Rectal smooth muscle tissue (tissue), 1 donor: Measurements from ENCODE around the gene P2RY13.

ENCODE experiments used
- H3K27ac ChIP-seq: one replicate; pipeline ENCODE4 v1.7.0; 2013; ENCODE audit warnings: low read depth, low read length, inconsistent platforms
- H3K27me3 ChIP-seq: one replicate; pipeline ENCODE4 v1.7.0; 2013; ENCODE audit warnings: low read length; ENCODE audit not compliant: control insufficient read depth, insufficient read depth
- H3K36me3 ChIP-seq: one replicate; pipeline ENCODE4 v1.7.0; 2013; ENCODE audit warnings: low read length; ENCODE audit not compliant: control insufficient read depth, insufficient read depth
- H3K4me1 ChIP-seq: one replicate; pipeline ENCODE4 v1.7.0; 2013; ENCODE audit warnings: low read length; ENCODE audit not compliant: control insufficient read depth, insufficient read depth
- H3K4me3 ChIP-seq: one replicate; pipeline ENCODE4 v1.7.0; 2013; ENCODE audit warnings: low read length
- H3K9ac ChIP-seq: one replicate; pipeline ENCODE4 v1.7.0; 2013; ENCODE audit warnings: low read length

Gene P2RY13

DNA sequence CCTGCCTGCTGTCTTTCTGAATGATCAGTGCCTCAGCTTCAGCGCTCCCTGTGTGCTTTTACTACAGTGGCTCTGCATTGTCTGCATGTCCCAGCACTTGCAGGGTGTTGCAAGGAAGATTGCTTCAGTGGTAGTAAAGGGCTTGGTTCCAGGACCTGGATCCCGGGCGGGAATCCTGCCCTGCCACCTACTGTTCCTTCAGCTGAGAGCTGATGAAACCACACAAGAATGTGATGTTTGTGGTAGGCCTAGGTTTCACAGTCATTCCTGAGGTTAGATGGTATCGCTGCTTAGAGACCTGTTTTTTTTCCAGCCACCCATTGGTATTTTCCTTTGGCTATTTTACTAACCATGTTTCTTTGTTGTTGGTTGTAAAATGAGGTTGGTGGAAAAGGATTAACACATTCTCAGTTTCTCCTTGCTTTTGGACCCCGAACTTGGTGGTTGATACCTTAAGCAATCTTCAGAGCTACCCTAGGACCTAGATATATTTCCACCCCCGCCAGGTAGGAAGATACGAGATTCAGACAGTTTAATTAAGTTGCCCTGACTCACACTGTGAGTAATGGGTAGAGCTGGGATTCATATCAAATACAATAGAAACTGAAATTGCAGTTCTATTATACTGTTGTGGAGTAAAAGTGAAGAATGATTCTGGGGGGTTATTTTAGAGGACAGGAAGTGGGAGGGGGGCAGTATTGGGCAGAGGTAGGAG is 24.1 kb downstream of the P2RY13 start:
- Histone ChIP-seq H3K27me3 (no peaks in the 10 kb centered on the region), H3K36me3 (no peaks in the 10 kb centered on the region), H3K27ac (no peak overlapping the region), H3K4me1 (no peaks in the 10 kb centered on the region), H3K4me3 (no peak overlapping the region), H3K9ac (no peak overlapping the region)

DNA sequence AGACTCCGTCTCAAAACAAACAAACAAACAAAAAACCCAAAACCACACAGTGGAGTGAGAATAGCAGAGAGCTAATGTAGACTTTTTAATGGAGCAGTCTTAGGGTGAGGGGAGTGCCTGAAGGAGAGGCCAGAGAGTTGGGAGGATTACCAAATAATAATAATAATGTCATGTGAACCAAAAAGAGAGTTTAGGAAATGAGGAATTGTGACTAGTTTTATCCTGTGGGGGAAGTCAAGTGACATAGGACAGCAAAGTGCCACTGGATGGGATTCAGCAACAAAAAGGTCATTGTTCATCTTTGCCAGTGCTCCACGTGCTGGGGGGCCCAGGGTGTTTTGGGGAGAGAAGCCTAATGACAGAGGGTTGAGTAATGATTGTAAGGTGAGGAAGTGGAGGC is 25.6 kb downstream of the P2RY13 start:
- H3K4me1 ChIP-seq = no peaks in the 10 kb centered on the region
- H3K4me3 ChIP-seq = no peak overlapping the region
- H3K9ac ChIP-seq = no peak overlapping the region
- no peaks in the 10 kb centered on the region for H3K36me3 ChIP-seq
- H3K27me3 ChIP-seq = no peaks in the 10 kb centered on the region
- H3K27ac ChIP-seq = no peak overlapping the region

DNA sequence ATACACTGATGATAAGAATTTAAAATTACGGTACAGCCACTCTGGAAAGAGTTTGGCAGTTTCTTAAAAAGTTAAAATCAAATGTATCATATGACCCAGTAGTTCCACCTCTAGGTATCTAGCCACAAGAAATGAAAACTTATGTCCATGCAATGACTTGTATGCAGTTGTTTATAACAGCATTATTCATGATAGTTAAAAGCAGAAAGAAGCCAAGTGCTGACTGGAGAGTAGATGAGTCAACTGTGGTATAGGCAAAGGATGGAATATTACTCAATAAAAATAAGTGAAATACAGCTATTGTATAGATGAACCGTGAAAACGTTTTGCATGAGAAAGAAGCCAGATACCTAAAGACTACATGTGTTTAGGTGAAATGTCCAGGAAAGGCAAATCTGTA is 27.6 kb downstream of the P2RY13 start:
- H3K36me3 ChIP-seq = no peaks in the 10 kb centered on the region
- no peak overlapping the region for H3K4me3 ChIP-seq
- no peaks in the 10 kb centered on the region for H3K27me3 ChIP-seq
- no peaks in the 10 kb centered on the region for H3K4me1 ChIP-seq
- H3K27ac ChIP-seq = no peak overlapping the region
- no peak overlapping the region for H3K9ac ChIP-seq

DNA sequence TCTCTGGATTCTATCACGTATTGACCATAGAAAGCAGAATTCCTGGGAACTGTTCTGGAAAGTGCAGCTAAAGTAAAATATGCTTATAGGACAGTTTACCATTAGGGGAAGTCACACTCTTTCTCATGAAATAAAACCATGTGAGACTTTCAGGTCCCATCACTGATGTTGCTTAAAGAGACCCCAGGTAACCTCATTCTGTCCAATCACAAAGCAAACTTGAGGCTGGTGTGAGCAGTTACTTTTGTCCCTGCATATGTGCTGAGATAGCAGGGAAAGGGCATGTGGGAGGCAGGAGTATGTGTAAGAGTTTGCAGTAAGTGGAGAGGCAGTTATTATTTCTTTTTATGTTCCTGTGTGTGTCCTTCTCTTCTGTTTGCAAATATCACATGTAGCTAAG is 28.8 kb downstream of the P2RY13 start:
- Histone ChIP-seq H3K4me3 (no peak overlapping the region), H3K27ac (no peak overlapping the region), H3K4me1 (no peaks in the 10 kb centered on the region), H3K9ac (no peak overlapping the region), H3K36me3 (no peaks in the 10 kb centered on the region), H3K27me3 (no peaks in the 10 kb centered on the region)

DNA sequence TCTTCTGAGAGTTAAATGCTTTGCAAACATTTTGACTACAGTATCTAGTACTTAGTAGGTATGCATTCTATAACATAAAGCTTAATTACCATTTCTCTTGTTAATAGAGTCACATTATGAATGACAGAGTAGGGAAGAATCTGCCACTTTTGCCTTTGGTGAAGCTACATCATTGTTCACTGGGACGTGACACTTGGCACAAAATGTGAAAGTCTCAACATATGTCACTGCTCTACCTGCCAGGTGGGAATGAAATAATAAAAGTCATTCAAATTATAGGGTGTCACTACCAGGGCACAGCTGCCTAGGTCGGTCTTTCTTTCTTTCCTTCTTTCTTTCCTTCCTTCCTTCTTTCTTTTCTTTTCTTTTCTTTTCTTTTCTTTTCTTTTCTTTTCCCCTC is 30.3 kb downstream of the P2RY13 start:
- Histone ChIP-seq H3K9ac (no peak overlapping the region), H3K27me3 (no peaks in the 10 kb centered on the region), H3K27ac (no peak overlapping the region), H3K36me3 (no peaks in the 10 kb centered on the region), H3K4me3 (no peak overlapping the region), H3K4me1 (no peaks in the 10 kb centered on the region)

DNA sequence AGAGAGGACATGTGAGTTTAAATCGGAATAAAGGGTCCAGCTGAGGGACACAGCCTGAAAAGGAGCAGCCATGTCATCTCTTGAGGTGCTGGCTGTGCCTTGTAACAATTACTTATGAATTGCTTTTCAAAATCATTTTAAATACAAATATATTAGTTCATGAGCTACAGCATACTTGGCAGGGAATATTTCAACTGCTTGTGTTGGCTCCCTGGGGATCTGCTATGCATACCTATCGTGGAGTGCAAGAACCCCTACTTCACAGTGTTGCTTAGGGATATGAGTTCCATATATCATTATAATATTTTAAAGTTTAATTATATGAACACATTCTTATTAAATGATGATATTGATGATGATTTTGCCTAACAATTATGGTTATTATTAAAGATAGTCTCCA is 31.9 kb downstream of the P2RY13 start:
- Histone ChIP-seq H3K27me3 (no peaks in the 10 kb centered on the region), H3K9ac (no peak overlapping the region), H3K4me1 (no peaks in the 10 kb centered on the region), H3K4me3 (no peak overlapping the region), H3K36me3 (no peaks in the 10 kb centered on the region), H3K27ac (no peak overlapping the region)

DNA sequence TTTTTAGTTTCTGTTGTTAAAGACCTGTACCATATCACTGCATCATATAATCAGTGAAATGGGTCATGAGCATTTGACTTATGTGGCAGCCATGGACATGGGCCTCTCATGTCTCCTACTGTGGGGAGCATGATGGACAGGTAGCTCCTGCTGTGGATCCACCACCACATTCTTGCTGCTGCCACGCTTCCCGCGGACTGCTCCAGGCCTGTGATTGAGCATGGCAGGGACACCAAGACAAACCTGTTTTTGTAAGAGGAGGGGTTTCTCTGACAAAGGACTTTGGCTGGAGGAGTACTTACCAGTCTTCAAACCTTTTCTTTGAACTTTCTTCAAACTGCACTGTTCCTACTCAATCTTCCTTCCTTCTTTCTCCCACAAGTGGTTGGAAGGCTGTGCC is 33.1 kb downstream of the P2RY13 start:
- no peaks in the 10 kb centered on the region for H3K36me3 ChIP-seq
- H3K4me1 ChIP-seq = no peaks in the 10 kb centered on the region
- no peak overlapping the region for H3K9ac ChIP-seq
- H3K27me3 ChIP-seq = no peaks in the 10 kb centered on the region
- no peak overlapping the region for H3K4me3 ChIP-seq
- no peak overlapping the region for H3K27ac ChIP-seq

DNA sequence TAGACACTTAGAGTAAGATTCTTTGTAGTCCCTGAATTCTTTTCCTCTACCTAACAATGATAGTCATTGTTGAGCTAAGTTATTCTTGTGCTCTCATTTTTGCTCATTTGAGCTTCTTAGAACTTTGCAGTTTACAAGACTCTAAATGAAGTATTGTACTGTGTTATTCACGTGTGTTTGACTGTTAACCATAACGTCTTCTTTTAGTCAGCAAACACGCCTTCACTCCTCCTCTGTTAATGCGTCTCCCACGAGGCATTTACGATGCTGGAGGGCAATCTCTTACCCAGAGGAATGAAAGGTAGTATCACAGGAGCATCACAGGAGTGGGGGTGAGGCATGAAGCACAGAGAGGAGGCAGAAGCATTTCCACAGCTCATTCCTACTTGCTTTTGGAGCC is 36.2 kb downstream of the P2RY13 start:
- no peak overlapping the region for H3K27ac ChIP-seq
- H3K4me3 ChIP-seq = no peak overlapping the region
- no peaks in the 10 kb centered on the region for H3K27me3 ChIP-seq
- no peaks in the 10 kb centered on the region for H3K36me3 ChIP-seq
- H3K4me1 ChIP-seq = no peaks in the 10 kb centered on the region
- H3K9ac ChIP-seq = no peak overlapping the region

DNA sequence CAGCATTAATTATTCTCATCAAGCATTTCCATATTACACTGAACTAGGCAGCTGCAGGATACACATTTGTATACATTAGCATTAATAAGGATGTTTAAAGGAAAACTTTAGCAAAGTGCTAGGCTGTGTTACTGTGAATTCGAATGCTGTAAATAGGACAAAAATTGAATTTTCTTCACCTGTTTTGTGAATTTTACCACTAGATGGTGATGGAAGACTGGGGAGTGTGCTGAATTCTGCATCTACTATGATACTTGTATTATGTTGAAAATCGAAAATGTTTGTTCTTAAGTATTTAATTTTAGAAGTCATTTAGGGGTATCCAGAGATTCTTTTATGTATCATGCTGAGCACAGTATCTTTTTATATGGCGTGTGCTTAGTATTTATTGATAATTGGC is 38.7 kb downstream of the P2RY13 start:
- no peak overlapping the region for H3K4me3 ChIP-seq
- H3K4me1 ChIP-seq = no peaks in the 10 kb centered on the region
- no peak overlapping the region for H3K9ac ChIP-seq
- no peaks in the 10 kb centered on the region for H3K27me3 ChIP-seq
- H3K36me3 ChIP-seq = no peaks in the 10 kb centered on the region
- H3K27ac ChIP-seq = no peak overlapping the region

DNA sequence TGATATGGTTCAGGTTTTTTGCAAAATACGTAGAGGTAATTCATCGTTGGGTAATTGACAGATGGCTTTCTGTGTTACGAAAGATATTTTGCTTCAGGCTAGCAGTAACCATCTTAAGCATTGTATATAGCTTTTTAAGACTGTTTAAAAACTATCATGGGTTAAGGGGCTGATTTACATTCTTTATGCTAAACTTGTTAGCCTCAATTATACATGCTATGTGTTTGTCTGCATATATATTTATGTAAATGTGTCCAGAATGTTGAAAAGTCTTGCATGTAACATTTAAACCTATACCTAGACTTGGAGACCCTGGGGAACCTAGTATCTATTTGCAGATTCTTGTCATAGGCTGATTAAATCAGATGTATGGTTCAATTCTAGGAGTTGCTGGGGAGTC is 39.9 kb downstream of the P2RY13 start:
- Histone ChIP-seq H3K27me3 (no peaks in the 10 kb centered on the region), H3K27ac (no peak overlapping the region), H3K4me1 (no peaks in the 10 kb centered on the region), H3K9ac (no peak overlapping the region), H3K4me3 (no peak overlapping the region), H3K36me3 (no peaks in the 10 kb centered on the region)

DNA sequence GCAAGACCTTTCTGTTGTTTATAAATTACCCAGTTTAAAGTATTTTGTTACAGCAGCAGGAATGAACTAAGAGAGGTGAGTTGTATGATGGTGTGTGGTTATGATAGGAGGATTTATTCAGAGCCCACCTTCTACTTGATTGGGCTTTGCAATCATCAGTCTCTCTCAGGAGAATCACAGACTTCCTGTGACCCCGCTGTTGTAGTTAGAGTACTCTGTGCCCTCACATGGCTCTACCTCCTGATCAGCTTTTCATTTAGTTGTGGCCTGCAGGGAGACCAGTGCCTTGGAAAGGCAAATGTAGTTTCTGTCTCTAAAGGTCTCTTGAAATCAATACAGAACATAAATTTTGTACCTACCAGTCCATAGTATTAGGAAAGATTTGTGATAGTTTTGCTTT is 43.4 kb downstream of the P2RY13 start:
- Histone ChIP-seq H3K36me3 (no peaks in the 10 kb centered on the region), H3K9ac (no peak overlapping the region), H3K4me1 (peaks cover 11% of the 10 kb centered on the region), H3K27ac (no peak overlapping the region), H3K27me3 (no peaks in the 10 kb centered on the region), H3K4me3 (no peak overlapping the region)

DNA sequence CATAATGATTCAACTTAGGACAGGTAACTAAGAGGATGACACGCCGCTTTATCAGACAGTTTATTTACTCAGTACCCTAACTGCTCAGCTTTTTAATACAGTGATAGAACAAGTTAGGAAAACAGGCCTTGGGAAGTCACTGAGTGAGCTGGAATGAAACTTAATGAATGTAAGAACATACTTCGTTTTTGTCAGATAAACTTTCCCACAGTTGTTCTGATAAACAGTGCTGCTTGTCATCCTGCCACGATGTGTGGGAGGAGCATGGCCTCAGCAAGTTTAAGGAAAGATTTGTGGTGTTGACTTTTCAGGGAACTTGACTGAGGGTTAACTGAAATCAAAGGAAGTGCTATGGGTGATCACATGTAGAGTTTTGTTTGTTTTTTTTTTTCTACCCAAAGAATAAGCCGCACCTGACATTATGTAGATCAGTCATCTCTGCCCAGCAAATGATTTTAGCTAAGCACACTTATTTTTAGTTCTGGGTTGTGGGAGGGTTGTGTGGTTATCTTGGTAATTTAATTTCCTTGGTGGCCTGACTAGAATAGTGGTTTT is 45.4 kb downstream of the P2RY13 start:
- Histone ChIP-seq H3K9ac (no peak overlapping the region), H3K4me3 (no peak overlapping the region), H3K4me1 (peaks cover 11% of the 10 kb centered on the region), H3K27ac (no peak overlapping the region), H3K27me3 (no peaks in the 10 kb centered on the region), H3K36me3 (no peaks in the 10 kb centered on the region)

DNA sequence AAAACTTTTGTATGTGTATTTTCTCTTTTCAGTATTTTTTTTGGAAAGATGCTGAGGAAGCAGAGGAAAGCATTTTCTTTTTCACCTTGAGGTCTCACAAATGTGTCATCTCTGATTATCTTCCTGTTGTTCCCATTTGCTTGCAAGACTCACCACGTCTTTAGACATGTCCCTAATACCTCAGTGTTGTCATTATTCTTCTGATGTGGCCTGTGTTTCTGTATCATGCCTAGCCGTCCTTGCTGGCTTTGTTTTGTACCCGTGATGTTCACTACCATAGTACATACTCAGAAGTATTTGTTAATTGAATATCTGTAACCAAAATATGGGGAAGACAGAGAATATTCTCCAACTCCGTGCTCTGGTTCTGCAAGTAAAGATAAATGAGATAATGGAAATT is 46.0 kb downstream of the P2RY13 start:
- Histone ChIP-seq H3K9ac (no peak overlapping the region), H3K4me3 (no peak overlapping the region), H3K36me3 (no peaks in the 10 kb centered on the region), H3K27ac (no peak overlapping the region), H3K4me1 (peaks cover 16% of the 10 kb centered on the region), H3K27me3 (no peaks in the 10 kb centered on the region)
